WTC11 (cell line): ENCODE data around the gene ARHGEF12.

Source experiments
- CREB1 ChIP-seq: sonication (generic); formaldehyde crosslinking; IDR thresholded peaks from 2 replicates; pipeline ENCODE4 v1.8.0; 2023; ENCODE audit warnings: mild to moderate bottlenecking, missing genetic modification reagents
- CTCF ChIP-seq: fragments of 200-600 bp; IDR thresholded peaks from 2 replicates; pipeline ENCODE4 v1.8.0; 2022; ENCODE audit warnings: antibody characterized with exemption
- ETV6 ChIP-seq: sonication (generic); formaldehyde crosslinking; IDR thresholded peaks from 2 replicates; pipeline ENCODE4 v1.8.1; 2022; ENCODE audit warnings: mild to moderate bottlenecking, missing genetic modification reagents
- RELA ChIP-seq: sonication (generic); formaldehyde crosslinking; IDR thresholded peaks from 2 replicates; pipeline ENCODE4 v1.8.1; 2022; ENCODE audit warnings: missing genetic modification reagents, mild to moderate bottlenecking, borderline replicate concordance
- SMAD3 ChIP-seq: sonication (generic); formaldehyde crosslinking; IDR thresholded peaks from 2 replicates; pipeline ENCODE4 v1.8.0; 2022; ENCODE audit warnings: missing genetic modification reagents, mild to moderate bottlenecking, borderline replicate concordance
- USF1 ChIP-seq: sonication (generic); formaldehyde crosslinking; IDR thresholded peaks from 2 replicates; pipeline ENCODE4 v1.8.0; 2022; ENCODE audit warnings: mild to moderate bottlenecking, missing genetic modification reagents
- ZBTB21 ChIP-seq: sonication (generic); formaldehyde crosslinking; IDR thresholded peaks from 2 replicates; pipeline ENCODE4 v1.8.1; 2023; ENCODE audit warnings: mild to moderate bottlenecking, missing genetic modification reagents, borderline replicate concordance
- ZNF396 ChIP-seq: fragments of 250-450 bp; sonication (Bioruptor Pico); IDR thresholded peaks from 2 replicates; pipeline ENCODE4 v1.8.0; 2021; ENCODE audit warnings: mild to moderate bottlenecking, moderate library complexity, borderline replicate concordance
- ZNF532 ChIP-seq: fragments of 250-450 bp; sonication (Bioruptor Pico); IDR thresholded peaks from 2 replicates; pipeline ENCODE4 v1.9.0; 2021; ENCODE audit warnings: mild to moderate bottlenecking, borderline replicate concordance

- TF ChIP-seq CTCF (no peak), RELA (CRISPR knock-in tag) (no peak), ETV6 (CRISPR knock-in tag) (no peak), SMAD3 (CRISPR knock-in tag) (no peak), USF1 (CRISPR knock-in tag) (no peak), ZNF532 (CRISPR knock-in tag) (no peak), ZNF396 (CRISPR knock-in tag) (no peak), ZBTB21 (CRISPR knock-in tag) (no peak), CREB1 (no peak)
Observed at GRCh38 chr11:120528749-120529148, 192.5 kb downstream of the ARHGEF12 start.
